Lower lobe of right lung (tissue), 2 donors: ENCODE data around the gene MAGI1. TPM values are rescaled to one million over a fixed set of nuclear protein-coding genes. Genes with fewer than 3 reads are reported as not detected.

ENCODE experiments used
- ATAC-seq, 2 donors: fragments of 200-7000 bp; cut with Tn5 transposase; one replicate each; pipeline ENCODE4 v1.9.1; 2020 to 2022; ENCODE audit warnings: mild to moderate bottlenecking in 2 of 2, moderate library complexity in 2 of 2
- DNase-seq: peaks from one replicate; pipeline ENCODE4 v3.0.0-alpha.2; 2020
- H3K27ac ChIP-seq: fragments of 200-600 bp; one replicate; pipeline ENCODE4 v1.8.0; 2022
- H3K27me3 ChIP-seq: fragments of 200-600 bp; one replicate; pipeline ENCODE4 v1.8.0; 2022; ENCODE audit warnings: low read depth
- H3K36me3 ChIP-seq: fragments of 200-600 bp; one replicate; pipeline ENCODE4 v1.8.0; 2022; ENCODE audit warnings: mild to moderate bottlenecking
- H3K4me1 ChIP-seq: fragments of 200-600 bp; one replicate; pipeline ENCODE4 v1.8.0; 2022
- H3K4me3 ChIP-seq: fragments of 200-600 bp; one replicate; pipeline ENCODE4 v1.8.0; 2022; ENCODE audit warnings: mild to moderate bottlenecking
- H3K9me3 ChIP-seq: fragments of 200-600 bp; one replicate; pipeline ENCODE4 v1.8.0; 2022
- intact Hi-C: fragments of 100-400 bp; cut with DNase I; formaldehyde crosslinking; loops from one replicate; pipeline ENCODE4 v1.11.0; 2022
- total RNA-seq: library from RNA; stranded (reverse); fragmentation: NEBNext Ultra II Directional; extraction: Animal tissue kit (Norgen Biotek cat#: 25700); gene quantifications from one replicate; pipeline ENCODE4 v1.2.1, GENCODE V29; 2021
- TF ChIP-seq, protein P1 (sequence below): fragments of 200-600 bp; IDR thresholded peaks from one replicate; pipeline ENCODE4 v1.8.0; 2022; ENCODE audit warnings: antibody characterized with exemption, mild to moderate bottlenecking
- donor health status: DM: no; HTN: yes; CAD: no; lungs with severe emphysema.

The MAGI1 gene
- total RNA-seq, 1 donor from 2014 or later: 35.5 TPM

DNA sequence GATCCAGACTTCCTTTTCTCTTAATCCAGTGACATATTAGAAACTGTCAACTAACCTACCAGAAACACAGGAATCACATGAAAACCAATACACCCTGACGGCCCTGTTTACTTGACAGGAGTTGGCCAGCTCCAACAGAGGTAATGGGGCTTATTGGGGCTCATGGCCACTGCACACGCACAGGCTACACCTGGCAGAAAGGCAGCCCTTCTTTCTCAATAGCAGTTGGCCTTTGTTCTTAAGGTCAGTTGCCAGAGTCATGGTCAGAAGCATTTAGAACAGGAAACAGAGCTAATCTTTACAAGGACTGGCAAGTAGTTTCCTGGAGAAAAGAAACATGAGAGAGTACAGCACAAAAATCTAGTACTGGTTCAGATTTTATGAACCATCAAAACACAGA, 181.8 kb downstream of the MAGI1 start:
- intact Hi-C loops: no loop called here
- Histone ChIP-seq H3K27ac (no peak overlapping the region), H3K4me3 (no peak overlapping the region), H3K36me3 (no peaks in the 10 kb centered on the region), H3K9me3 (no peaks in the 10 kb centered on the region), H3K4me1 (peaks cover 10% of the 10 kb centered on the region), H3K27me3 (no peaks in the 10 kb centered on the region)
- ATAC-seq: peak in 1 of 2 donors; percentile 31
- DNase-seq: no peak
- TF ChIP-seq, protein P1, sequence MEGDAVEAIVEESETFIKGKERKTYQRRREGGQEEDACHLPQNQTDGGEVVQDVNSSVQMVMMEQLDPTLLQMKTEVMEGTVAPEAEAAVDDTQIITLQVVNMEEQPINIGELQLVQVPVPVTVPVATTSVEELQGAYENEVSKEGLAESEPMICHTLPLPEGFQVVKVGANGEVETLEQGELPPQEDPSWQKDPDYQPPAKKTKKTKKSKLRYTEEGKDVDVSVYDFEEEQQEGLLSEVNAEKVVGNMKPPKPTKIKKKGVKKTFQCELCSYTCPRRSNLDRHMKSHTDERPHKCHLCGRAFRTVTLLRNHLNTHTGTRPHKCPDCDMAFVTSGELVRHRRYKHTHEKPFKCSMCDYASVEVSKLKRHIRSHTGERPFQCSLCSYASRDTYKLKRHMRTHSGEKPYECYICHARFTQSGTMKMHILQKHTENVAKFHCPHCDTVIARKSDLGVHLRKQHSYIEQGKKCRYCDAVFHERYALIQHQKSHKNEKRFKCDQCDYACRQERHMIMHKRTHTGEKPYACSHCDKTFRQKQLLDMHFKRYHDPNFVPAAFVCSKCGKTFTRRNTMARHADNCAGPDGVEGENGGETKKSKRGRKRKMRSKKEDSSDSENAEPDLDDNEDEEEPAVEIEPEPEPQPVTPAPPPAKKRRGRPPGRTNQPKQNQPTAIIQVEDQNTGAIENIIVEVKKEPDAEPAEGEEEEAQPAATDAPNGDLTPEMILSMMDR: no peak

DNA sequence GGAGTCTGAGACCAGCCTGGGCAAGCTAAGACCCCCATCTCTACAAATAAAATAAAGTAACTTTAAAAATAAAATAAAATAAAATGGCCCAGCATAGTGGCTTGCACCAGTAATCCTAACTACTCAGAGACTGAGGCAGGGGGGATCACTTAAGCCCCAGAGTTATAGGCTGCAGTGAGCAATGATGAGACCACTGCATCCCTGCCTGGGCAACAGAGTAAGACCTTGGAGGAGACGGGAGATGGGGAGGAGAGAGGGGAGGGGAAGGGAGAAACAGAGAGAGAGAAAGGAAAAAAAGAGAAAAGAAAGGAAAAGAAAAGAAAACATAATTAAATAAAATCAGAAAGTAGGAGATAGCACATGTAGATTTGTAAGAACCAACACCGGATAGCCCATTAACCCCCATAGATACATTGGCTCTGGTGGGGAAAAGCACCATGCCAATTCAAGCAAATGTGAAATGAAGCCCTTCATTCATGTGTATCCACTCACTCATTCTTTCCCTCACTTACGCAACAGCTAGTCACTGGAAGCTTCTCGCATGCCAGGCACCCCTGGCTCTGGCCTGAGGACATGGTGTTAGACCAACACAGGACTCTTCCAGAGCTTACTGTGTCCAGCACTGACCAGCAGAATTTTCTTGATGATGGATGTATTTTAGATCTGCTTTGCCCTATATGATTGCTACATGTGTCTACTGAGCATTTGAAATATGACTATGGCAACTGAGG, 183.2 kb downstream of the MAGI1 start:
- no peak for DNase-seq
- Histone ChIP-seq H3K9me3 (no peaks in the 10 kb centered on the region), H3K27me3 (no peaks in the 10 kb centered on the region), H3K4me3 (no peak overlapping the region), H3K36me3 (no peaks in the 10 kb centered on the region), H3K27ac (no peak overlapping the region), H3K4me1 (peaks cover 10% of the 10 kb centered on the region)
- intact Hi-C loops: no loop called here
- ATAC-seq: no peak
- TF ChIP-seq, protein P1: no peak

DNA sequence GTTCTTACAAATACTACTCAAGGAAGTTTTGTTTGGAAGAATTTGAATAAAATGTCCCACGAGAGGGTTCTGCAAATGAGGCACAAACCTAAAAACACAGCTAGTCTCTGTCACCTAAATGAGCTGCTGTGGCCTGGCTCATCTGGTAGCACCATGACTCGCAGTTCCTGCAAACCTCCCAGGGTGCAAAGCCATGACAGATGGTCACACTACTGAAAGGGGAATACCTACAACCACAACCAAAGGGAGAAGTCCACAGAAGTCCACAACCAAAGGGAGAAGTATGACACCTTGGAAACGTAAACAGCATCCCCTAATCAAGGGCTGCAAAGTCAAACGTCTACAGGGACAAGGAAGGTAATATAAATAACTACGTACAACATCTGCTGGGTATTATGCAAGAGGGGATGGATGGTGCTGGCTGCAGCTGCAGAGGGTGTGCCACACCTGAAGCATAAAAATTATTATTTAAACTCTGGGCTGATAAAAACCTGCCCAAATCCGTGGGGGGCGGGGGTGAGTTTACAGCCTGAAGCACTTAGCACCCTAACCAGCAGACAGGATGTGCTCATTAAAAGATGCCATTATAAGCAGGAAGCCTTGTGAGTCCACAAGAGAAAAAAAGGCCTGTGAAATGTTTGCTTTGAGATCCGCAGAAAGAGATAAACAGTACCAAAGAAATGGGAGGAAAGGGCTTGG, 184.0 kb downstream of the MAGI1 start:
- TF ChIP-seq, protein P1: no peak
- Histone ChIP-seq H3K9me3 (no peaks in the 10 kb centered on the region), H3K27me3 (no peaks in the 10 kb centered on the region), H3K4me3 (no peak overlapping the region), H3K4me1 (peaks cover 10% of the 10 kb centered on the region), H3K27ac (no peak overlapping the region), H3K36me3 (no peaks in the 10 kb centered on the region)
- DNase-seq (no peak), ATAC-seq (peak in 1 of 2 donors; percentile 6)
- intact Hi-C loops: no loop called here

DNA sequence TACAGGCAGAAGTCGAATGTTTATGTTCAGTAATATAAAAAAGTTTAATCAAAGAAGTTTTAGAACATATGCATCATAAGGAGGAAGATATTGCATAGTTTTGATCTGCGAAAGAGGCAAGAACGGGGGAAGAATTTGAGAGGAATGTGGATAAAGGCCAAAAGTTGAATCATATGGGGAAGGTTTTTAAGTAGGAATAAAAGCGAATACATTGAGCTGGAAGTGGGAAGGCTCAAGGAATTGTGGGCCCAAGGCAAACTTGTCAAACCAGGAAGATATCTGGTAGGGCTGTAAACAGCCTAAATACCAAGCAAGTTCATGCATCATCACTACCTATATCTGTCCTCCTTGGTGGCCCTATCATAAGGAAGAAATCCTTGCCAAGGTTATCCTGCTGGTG, 186.9 kb downstream of the MAGI1 start:
- no peak for ATAC-seq
- no peaks in the 10 kb centered on the region for H3K27me3 ChIP-seq
- H3K4me1 ChIP-seq: peaks cover 5% of the 10 kb centered on the region
- TF ChIP-seq, protein P1: no peak
- no peaks in the 10 kb centered on the region for H3K9me3 ChIP-seq
- no peak for DNase-seq
- no peaks in the 10 kb centered on the region for H3K36me3 ChIP-seq
- no peak overlapping the region for H3K27ac ChIP-seq
- H3K4me3 ChIP-seq: no peak overlapping the region
- intact Hi-C loops: no loop called here

DNA sequence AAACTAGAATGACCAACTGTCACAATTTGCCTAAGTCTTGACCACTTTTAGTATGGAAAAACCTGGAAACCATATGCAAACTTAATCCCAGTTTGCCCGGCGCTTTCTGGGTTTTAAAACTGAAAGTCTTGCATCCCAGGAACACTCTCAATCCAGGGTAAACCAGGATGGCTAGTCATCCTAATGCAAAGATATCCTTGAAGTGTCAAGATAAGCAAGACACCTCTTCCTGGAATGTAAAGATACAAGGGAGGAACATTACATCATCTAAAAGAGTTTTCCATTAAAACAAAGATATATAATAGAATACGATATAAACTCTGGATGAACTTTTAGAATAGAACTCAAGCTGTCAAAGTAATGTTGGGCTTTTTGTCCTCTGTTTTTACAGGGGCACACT, 188.5 kb downstream of the MAGI1 start:
- Histone ChIP-seq H3K4me3 (no peak overlapping the region), H3K9me3 (no peaks in the 10 kb centered on the region), H3K4me1 (peaks cover 5% of the 10 kb centered on the region), H3K27ac (no peak overlapping the region), H3K36me3 (no peaks in the 10 kb centered on the region), H3K27me3 (no peaks in the 10 kb centered on the region)
- intact Hi-C loops: no loop called here
- DNase-seq: no peak
- TF ChIP-seq, protein P1: no peak
- ATAC-seq: no peak
